Head of caudate nucleus (tissue), 42 donors: ENCODE data around the gene INAFM2.
A peak's percentile ranks its signal among the peaks of the same experiment; 100 is the strongest.

ENCODE experiments used
- DNase-seq, 42 donors: peaks; one replicate each; pipeline versions ENCODE4 v3.0.0 to v3.0.0-alpha.2; 2020 to 2021; ENCODE audit warnings: mixed read lengths in 7 of 42
- intact Hi-C: fragments of 100-400 bp; cut with DNase I; formaldehyde crosslinking; loops from one replicate; pipeline ENCODE4 v1.15.0; 2022

Gene INAFM2

DNA sequence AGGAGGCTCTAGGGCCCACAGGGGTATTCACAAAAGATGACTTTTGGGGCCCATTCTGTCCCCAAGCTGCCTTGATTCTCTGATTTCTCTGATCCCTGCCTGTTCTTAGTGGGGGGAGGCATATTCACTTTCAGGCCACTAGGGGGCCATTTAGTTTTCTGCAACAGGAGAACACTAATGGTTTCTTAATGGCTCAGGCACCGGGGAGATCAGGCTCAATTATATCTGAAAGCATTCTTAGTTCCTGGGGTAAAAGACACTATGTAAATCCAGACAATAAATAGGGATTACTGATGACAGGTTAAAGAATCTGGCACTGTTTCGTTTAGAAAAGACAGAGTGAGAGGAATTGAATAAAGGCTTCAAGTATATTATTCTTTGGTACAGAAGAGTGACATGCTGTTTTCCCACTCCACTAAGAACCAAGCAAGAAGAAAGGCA, 2.5 kb upstream of the INAFM2 start:
- intact Hi-C loops = no loop called here
- peak in 38 of 42 donors; percentile 8 to 91 (median 76) for DNase-seq

DNA sequence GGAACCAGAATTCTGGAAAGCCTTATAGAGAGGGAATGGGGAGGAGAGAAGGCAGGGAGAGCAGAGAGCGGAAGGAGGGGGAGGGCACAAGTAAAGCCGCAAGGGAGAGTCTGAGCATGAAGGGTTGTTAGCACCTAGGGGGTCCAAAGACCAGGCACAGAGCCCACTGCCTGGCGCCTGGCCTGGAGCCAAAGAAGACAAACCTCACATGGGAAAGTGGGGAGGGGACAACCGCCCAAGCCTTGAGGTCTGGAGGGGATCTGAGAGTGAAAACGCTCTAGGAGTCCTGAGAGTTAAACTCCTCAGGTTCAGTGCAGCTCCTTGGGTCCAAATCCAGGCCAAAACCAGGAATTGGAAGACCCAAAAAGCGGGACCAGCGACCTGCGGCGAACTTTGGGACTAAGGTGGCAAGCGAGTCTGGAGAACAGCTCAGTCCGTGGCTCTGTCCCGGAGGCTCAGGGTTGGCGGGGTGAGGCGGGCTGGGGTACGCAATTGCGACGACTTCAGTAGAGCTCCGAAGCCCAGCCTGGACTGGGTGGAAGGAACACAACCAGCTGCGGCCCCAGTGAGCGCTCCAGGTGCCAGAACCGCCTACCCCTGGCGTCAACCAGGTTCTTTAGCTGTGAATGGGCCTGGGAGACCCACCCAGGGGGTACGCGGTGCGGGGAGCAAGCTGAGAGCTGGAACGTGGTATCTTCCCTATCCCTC, 807 bp upstream of the INAFM2 start:
- intact Hi-C loops = no loop called here
- peak in 7 of 42 donors; percentile 12 to 61 (median 35) for DNase-seq

DNA sequence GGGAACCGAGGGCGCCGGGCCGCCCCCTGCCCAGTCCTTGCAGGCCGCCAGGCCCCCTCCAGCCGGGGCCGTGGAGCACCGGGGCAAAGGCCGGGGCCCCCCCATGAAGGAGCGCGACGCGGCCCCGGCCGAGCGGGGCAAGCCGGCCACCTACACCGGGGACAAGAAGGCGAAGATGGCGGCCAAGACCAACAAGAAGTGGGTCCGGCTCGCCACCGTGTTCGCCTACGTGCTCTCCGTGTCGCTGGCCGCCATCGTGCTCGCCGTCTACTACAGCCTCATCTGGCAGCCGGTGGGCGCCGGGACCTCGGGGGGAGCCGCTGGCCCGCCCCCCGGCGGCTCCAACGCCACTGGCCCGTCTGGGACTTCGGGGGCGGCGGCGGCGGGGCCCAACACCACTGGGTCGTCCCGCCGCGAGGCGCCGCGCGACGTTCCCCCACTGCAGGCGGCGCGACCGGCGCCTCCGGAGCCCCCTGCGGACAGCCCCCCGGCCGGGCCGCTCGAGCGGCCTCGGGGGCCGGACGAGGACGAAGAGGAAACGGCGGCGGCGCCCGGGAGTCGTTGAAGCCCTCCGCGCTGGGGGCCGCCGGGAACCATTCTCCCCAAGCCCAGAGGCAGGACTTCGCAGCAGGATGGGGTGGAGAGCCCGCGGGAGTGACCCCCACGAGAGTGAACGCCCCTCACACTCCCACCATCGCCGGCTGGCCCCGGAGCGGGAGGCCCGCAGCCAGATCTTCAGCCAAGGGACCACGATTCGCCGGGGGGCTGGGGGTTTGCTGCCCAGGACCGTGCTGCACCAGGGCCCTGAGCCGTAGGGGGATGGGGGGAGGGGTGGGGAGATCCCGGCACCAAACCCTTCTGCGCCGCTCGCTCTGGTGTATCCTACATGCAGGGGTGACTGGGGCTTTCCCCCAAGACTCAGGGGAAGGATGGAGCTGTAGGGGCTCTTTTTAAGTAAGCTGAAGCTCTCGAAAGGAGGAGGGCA, 753 bp downstream of the INAFM2 start:
- intact Hi-C loops = no loop called here

DNA sequence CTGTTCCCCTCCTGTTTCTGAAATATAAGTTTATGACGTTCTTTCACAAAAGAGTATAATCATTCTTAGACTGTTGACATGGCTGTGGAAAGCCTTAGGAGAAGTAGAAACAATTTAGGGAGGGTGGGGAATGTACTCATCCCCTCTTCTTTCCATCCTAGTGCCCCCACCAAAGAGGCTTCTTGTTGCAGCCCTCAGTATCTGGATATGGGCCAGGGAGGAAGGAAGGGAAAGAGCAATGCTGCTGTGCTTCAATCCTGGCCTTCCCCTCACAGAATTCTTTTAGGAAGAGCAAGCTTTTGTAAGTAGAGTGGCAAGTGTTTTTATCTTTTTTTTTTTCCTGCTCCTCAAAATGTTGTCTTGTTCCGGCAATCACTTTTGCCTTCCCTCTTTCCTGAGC, 1.7 kb downstream of the INAFM2 start:
- intact Hi-C loops = no loop called here
- DNase-seq = peak in 1 of 42 donors; percentile 7

More for the DNA sequence above, 753 bp downstream of the INAFM2 start:
- DNase-seq = peak in 9 of 42 donors; percentile 7 to 58 (median 29)

DNA sequence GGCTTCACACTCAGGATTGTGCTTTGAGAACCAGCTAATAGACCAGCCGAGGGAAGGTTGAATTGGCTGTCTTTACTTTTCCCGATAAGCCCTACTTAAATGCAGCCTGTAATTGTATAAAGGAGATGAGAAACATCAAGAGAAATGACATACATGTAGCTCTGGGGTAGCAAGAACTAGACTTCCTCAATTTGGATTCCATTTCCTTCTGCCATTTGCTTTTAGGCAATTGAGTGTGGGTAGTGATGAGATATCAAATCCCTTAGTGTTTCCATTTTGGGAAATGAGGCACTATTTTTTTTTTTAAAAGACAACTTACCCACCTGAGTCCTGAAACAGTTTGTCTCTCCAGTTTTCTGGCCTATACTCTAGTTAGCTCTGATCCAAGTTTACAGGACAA, 2.2 kb downstream of the INAFM2 start:
- intact Hi-C loops = no loop called here
- no peak for DNase-seq

DNA sequence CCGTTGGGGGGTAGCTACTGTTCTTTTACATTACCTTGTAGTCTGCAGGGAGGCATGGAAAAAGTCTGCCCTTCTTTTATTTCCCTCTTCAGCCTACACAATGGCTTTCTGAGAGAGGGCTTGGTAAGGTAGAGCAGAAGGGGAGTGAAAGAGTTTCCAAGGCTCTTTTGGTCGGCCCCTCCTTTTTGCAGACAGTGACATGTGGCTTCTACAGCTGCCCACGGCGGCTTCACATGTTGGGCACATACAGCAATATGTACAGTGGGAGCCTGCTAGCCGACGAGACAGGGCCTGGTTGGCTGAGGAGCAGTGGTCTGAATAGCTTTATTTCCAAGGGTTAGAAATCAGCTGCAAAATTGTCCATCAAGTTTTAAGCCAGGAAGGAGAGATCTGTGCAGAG, 4.0 kb downstream of the INAFM2 start:
- intact Hi-C loops = no loop called here
- DNase-seq = no peak

DNA sequence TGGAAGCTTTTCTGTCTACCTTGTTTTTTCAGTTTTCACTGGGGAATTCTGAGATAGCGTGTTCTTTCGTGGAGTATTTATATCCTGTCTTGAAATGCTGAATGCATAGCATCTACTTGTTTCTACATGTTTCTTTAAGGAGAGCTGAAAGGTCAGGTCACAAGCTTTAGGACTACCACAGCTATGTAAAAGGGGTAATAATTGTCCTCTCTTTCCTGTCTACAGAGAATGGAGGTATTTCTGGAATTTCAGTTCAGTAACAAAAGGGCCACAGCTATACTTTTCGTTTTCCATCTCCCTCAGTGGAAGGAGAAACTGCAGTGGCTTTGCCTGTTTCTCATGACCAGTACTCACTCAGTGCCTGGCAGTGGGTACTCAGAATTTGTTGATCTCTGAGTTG, 4.7 kb downstream of the INAFM2 start:
- no peak for DNase-seq
- intact Hi-C loops = no loop called here

DNA sequence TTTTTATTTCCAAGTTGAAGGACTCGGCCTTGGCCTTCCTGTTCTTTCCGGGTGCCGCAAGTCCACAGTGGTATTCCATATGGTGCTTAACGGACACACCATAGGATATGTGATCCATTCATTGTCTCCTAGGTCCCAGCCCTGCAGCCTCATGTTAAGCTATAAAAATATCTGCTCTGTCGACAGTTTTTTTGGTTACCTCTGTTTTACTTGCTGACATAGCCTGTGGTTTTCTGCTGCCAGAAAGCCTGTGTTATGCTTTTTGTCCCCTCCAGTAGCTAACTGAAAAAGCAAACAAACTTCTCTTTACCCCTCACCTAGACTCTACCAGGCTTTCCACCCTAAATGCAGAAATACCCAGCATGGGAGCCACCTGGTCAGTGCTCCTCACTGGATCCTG, 5.3 kb downstream of the INAFM2 start:
- DNase-seq = no peak
- intact Hi-C loops = no loop called here

DNA sequence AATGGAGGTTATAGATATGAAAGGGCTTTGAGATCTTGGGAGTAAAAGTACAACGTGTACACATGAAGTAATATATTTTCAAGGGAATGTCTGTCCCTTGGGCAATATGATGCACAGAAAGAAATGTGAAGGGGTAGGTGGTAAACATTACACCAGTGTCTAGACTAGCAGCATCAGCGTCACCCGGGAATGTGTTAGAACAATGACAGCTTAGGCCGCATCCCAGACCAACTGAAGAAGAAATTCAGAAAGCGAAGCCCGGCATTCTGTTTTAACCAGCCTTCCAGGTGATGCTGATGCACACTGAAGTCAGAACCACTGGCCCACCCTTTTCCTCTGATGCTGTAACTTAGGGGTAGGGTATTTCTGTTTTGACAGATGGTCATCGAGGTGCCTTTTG, 6.3 kb downstream of the INAFM2 start:
- DNase-seq = no peak
- intact Hi-C loops = no loop called here

DNA sequence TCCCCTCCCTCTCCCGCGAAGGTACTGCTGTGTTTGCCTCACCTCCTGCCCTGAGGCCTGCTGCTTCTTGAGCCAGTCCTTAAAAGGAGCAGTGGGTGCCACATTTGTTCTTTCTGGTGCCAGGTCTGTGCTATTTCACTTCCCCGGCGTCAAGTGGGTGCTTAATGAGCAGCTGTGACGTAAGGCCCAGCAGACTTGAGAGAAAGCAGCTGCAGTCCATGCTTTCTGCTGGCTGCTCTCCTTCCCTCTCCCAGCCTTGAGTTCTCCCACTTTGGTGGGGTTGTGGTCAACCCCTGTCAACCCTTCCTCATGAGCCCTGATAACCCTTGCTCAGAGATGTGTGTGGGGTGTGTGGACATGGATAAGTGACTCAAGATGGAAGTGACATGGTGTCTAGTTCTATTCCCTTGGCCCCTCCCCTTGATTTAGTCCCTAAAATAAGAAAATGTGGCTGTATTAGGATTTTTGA, 6.9 kb downstream of the INAFM2 start:
- intact Hi-C loops = no loop called here
- DNase-seq = peak in 20 of 42 donors; percentile 28 to 63 (median 52)

DNA sequence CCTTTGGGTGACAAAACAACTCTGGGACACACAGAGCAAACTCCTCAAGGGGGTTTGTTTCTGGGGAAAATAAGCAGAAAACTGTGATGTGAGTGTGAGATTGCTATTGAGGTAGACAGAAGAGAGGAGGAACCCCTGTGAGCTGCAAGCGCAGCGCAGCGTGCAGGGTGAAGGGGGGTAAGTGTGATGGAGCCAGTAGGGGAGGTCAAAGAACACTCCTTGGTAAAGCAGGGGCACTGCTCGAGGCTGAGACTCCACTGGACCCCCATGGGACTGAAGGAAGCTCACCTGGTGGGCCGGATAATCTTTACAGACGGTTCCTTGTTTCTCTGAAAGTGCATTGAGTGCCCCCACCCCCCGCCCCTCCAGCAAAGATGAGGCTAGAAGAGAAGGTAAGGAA, 7.5 kb downstream of the INAFM2 start:
- DNase-seq = no peak
- intact Hi-C loops = no loop called here

DNA sequence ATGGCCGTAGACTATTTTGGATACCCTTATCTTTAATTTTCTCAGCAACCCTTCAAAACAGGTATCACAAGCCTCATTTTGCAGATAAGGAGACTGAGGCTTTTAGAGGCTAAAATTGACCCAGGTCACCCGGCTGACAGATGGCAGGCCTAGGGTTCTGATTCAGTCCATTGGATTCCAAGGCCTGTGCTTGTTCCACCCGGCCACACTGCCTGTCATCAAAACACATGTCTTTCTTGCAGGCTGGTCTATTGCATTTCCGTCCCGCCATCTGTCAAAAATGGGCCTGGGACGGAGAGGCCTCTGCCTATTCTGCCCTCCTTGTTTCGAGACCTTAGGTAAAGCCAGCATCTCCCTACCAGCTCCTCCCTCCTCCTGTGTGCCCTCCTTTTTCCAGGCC, 8.1 kb downstream of the INAFM2 start:
- no peak for DNase-seq
- intact Hi-C loops = no loop called here

DNA sequence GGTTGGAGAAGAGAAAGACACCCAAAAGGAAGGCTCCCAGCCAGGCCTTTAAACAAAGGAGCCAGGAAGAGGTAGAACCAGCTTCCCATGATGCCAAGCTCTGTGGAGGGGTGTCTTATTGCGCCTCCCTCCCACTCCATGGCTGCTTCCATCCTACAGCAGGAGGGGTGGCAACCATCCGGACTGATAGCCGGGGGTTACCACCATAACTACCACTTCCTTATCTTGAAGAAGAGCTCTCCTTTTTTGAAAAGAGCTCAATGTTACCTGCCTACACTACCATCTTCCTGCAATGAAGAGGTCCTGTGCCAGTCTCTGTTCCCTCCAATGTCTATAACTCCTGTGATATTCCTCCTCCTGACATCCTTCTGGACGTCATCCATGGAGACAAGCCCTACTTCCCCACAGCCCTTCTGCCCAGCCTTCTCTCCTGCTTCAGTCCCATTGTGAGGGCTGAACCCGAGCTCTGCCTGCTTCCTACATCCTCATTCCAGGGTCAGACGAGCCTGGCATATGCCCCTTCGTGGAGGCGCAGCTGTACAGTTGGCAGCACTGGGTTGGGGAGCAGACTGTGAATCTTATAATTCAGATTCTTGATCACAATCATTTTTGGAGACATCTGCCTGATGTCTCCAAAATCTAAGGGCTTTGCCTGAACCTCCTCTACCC, 8.8 kb downstream of the INAFM2 start:
- intact Hi-C loops = no loop called here
- no peak for DNase-seq

DNA sequence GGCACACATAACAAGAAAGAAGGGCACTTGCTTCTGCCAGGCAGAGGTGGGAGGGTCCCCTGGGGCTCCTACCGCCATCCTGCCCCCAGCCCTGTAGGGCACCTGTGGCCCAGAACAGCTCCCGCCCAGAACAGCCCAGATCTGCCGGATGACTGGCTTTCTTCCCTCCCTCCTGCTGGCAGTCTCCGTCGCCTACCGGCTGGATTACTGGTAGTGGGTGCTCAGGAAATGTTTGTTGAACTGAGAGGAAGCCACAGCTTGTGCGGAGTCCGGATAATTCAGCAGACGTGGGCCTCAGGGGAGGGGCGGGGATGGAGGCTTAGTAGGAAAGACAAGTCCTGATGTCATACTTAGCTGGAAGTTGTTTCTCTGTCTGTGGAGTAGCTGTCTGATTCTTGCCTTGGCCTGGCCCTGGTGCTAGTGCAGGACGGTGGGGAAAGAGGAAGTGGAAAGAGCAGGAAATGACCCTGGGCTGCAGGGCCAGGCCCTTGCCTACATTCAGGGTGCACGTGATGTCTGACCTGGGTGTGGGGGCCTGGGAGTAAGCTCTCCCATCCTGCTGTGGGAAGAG, 10.5 kb downstream of the INAFM2 start:
- intact Hi-C loops = no loop called here
- peak in 29 of 42 donors; percentile 21 to 72 (median 47) for DNase-seq

DNA sequence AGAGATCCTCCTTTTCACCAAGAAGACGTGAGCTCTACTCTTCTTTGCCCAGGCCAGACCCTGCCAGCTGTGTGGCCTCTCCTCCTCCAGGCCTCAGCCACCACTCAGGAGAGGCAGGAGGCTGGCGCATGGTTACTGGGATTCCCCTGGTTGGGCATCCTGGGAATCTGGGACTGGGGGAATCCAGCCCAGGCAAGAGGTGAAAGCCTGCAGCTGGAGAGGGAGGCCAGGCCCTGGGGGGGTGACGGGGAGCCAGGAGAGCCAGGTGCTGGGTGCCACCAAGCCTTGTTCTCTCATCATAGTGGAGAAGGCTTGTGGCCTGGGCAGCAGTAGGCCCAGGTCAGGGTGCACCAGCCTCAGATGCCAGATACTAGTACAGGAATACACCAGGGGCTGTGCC, 11.0 kb downstream of the INAFM2 start:
- intact Hi-C loops = no loop called here
- no peak for DNase-seq

DNA sequence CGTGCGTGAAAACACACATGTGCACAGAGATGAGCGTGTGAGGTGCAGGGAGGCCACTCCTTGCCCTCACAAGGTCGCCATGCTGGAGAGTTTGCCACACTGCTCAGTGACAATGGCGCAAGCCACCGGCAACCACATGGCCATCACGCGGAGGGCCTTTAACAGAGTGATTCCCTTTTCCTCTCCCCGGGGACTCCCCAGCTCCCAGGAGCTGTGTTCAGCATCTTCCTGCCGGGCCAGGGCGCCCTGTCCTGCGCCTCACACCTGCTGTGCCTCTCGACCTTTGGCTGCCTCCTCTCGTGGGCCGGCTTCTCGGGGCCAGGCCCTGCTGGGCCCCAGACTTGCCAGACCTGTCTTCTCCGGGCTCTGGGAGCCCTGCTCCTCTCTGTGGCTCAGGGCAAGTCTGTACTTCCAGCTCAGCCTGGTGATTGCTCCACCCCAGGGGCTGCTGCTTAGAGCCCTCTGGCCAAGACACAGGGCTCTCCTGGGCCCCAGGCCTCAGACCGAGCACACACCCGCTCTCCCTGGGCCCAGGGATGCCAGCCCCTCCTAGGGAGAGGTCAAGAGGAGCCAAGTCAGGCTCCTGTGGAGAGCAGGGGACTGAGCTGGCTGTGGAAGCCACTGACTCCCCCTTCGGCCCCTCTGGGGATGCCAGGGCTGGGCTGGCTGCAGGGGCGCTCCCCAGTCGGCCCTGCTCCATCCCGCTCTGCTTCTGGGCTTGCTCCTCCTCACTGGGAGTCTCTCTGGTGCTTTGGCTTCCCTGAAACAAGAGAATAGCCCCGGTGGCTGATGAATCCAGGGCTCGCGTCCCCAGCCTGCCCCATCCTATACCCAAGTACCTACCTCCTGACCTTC, 11.7 kb downstream of the INAFM2 start:
- peak in 4 of 42 donors; percentile 23 to 42 (median 30) for DNase-seq
- intact Hi-C loops = no loop called here

DNA sequence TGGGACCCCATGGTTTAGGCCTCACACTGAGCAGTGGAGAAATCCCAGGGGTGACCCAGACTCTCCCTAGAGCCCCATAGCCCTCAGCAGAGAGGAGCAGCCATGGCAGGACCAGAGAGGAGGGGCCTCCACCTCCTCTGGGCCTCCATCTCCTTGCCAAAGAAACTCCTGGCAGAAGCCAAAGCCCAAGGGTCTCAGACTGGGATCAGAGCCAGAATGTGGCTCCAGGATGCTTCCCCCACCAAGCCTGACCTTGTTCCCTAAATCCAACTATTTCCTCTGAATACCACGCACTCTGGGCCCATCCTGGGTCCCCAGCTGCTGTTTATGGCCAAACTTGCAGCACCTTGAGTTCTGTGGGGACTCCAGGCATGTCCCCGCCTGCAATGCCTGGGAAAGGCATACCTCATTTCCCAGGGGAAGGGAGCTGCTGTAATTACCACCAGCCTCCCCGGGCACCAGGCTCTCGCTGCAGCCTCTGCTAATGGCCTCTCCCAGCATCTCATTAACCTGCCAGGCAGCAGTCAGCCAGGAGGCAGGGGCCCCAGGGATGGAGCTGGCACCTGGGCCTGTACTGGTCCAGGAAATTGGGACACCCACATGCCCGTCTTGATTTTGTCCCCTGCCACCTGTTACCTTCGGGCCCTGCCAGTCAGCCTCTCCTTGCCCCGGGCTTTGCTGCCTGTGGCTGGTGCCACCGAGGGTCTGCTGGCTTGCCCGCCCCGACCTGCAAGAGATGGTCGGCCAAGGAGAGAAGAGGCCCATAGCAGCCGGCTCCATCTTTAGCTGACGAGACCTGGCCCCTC, 12.6 kb downstream of the INAFM2 start:
- DNase-seq = no peak
- intact Hi-C loops = no loop called here
